ENCODE data around the gene GPD1L.

DNA sequence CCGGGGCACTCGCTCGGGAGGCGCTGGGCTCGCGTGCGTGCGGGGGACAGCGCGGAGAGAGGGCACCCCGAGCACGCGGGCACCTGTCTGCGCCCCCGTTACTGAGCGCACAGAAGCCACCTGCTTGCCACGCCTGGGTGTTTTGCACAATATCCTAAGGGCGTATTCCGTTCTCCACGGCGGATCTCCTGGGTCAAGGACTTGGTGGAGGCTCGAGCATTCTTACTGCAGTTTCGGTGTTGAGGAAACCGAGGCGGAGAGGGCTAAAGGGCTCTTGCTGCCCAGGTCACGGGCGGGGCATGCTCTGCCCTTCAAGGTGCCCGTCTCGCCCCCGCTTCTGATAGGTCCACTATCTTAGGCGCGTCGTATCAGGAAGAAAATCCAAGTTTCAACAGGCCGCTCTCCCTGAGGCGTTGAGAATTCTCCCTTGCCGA, 526 bp downstream of the GPD1L start:
- TF ChIP-seq, protein P1, sequence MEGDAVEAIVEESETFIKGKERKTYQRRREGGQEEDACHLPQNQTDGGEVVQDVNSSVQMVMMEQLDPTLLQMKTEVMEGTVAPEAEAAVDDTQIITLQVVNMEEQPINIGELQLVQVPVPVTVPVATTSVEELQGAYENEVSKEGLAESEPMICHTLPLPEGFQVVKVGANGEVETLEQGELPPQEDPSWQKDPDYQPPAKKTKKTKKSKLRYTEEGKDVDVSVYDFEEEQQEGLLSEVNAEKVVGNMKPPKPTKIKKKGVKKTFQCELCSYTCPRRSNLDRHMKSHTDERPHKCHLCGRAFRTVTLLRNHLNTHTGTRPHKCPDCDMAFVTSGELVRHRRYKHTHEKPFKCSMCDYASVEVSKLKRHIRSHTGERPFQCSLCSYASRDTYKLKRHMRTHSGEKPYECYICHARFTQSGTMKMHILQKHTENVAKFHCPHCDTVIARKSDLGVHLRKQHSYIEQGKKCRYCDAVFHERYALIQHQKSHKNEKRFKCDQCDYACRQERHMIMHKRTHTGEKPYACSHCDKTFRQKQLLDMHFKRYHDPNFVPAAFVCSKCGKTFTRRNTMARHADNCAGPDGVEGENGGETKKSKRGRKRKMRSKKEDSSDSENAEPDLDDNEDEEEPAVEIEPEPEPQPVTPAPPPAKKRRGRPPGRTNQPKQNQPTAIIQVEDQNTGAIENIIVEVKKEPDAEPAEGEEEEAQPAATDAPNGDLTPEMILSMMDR (IDR thresholded peaks at IDR 0.05) = no peak
- TF ChIP-seq POLR2A (IDR thresholded peaks at IDR 0.05) = no peak

Measured in lower leg skin (tissue), 3 donors.